Measurements from ENCODE around the gene RBM19.
"Not testable (repeated sequence)": the region's sequence is repeated elsewhere in the genome, so short reads cannot be mapped to it uniquely, and the experiment has no call there.

RBM19 gene

GRCh38 chr12:114006482-114007425, 40.6 kb upstream of the RBM19 start:
- no peak for DNase-seq (ENCODE audit: low read depth)
- TF ChIP-seq CTCF (IDR thresholded peaks at IDR 0.05; ENCODE audit: insufficient read depth, low read depth, low read length, missing control alignments) = no peak
- no peak overlapping the region for H3K4me3 ChIP-seq (ENCODE audit: low read length)

GRCh38 chr12:114004402-114004801, 38.3 kb upstream of the RBM19 start:
- no peak for TF ChIP-seq CTCF (IDR thresholded peaks at IDR 0.05; ENCODE audit: insufficient read depth, low read depth, low read length, missing control alignments)
- no peak for DNase-seq (ENCODE audit: low read depth)
- H3K4me3 ChIP-seq (ENCODE audit: low read length) = no peak overlapping the region

- no peak for DNase-seq (ENCODE audit: low read depth)
- no peak overlapping the region for H3K4me3 ChIP-seq (ENCODE audit: low read length)
- TF ChIP-seq CTCF (IDR thresholded peaks at IDR 0.05; ENCODE audit: insufficient read depth, low read depth, low read length, missing control alignments) = no peak
Measured at GRCh38 chr12:114003286-114003685, 37.2 kb upstream of the RBM19 start.

- TF ChIP-seq CTCF (IDR thresholded peaks at IDR 0.05; ENCODE audit: insufficient read depth, low read depth, low read length, missing control alignments) = no peak
- H3K4me3 ChIP-seq (ENCODE audit: low read length) = no peak overlapping the region
- no peak for DNase-seq (ENCODE audit: low read depth)
Measured at GRCh38 chr12:114001511-114002340, 35.6 kb upstream of the RBM19 start.

- no peak for DNase-seq (ENCODE audit: low read depth)
- H3K4me3 ChIP-seq (ENCODE audit: low read length) = no peak overlapping the region
- TF ChIP-seq CTCF (IDR thresholded peaks at IDR 0.05; ENCODE audit: insufficient read depth, low read depth, low read length, missing control alignments) = no peak
Measured at GRCh38 chr12:114000861-114001260, 34.7 kb upstream of the RBM19 start.

- not testable (repeated sequence) for H3K4me3 ChIP-seq (ENCODE audit: low read length); DNase-seq (ENCODE audit: low read depth)
Measured at GRCh38 chr12:114000261-114000660, 34.1 kb upstream of the RBM19 start.

- H3K4me3 ChIP-seq (ENCODE audit: low read length) = no peak overlapping the region
- DNase-seq (ENCODE audit: low read depth) = no peak
- TF ChIP-seq CTCF (IDR thresholded peaks at IDR 0.05; ENCODE audit: insufficient read depth, low read depth, low read length, missing control alignments) = no peak
Measured at GRCh38 chr12:113997365-113997764, 31.2 kb upstream of the RBM19 start.
